Mesodermal cell (in vitro differentiated cells): Measurements from ENCODE around the gene CYB5R3.
A peak's percentile ranks its signal among the peaks of the same experiment; 100 is the strongest.
"Not testable (repeated sequence)": the region's sequence is repeated elsewhere in the genome, so short reads cannot be mapped to it uniquely, and the experiment has no call there.

ENCODE experiments used
- H3K27ac ChIP-seq: 2 replicates; pipeline ENCODE4 v1.7.0; 2013; ENCODE audit warnings: mild to moderate bottlenecking, low read depth, low read length, moderate library complexity; ENCODE audit not compliant: severe bottlenecking
- H3K36me3 ChIP-seq: 2 replicates; pipeline ENCODE4 v1.7.1; 2013; ENCODE audit warnings: mild to moderate bottlenecking, low read length, moderate library complexity; ENCODE audit not compliant: control insufficient read depth, insufficient read depth
- H3K4me1 ChIP-seq: one replicate; pipeline ENCODE4 v1.7.1; 2013; ENCODE audit warnings: mild to moderate bottlenecking, low read length; ENCODE audit not compliant: insufficient read depth, control insufficient read depth, poor library complexity, severe bottlenecking
- H3K4me3 ChIP-seq: 2 replicates; pipeline ENCODE4 v1.7.0; 2013; ENCODE audit warnings: low read length, control low read depth, mild to moderate bottlenecking; ENCODE audit not compliant: insufficient read depth, poor library complexity, severe bottlenecking; ENCODE audit errors: extremely low read depth
- H3K9me3 ChIP-seq: 2 replicates; pipeline ENCODE4 v1.7.1; 2013; ENCODE audit warnings: mild to moderate bottlenecking, low read length, moderate library complexity; ENCODE audit not compliant: control insufficient read depth
- WGBS, 2 experiments: methylation state at CpG; one replicate each; pipeline ENCODE4 v1.1.5; 2013; ENCODE audit warnings: missing lambda C conversion rate in 2 of 2; ENCODE audit not compliant: insufficient coverage in 2 of 2; 5-methylcytosine and 5-hydroxymethylcytosine counted together

The CYB5R3 gene

DNA sequence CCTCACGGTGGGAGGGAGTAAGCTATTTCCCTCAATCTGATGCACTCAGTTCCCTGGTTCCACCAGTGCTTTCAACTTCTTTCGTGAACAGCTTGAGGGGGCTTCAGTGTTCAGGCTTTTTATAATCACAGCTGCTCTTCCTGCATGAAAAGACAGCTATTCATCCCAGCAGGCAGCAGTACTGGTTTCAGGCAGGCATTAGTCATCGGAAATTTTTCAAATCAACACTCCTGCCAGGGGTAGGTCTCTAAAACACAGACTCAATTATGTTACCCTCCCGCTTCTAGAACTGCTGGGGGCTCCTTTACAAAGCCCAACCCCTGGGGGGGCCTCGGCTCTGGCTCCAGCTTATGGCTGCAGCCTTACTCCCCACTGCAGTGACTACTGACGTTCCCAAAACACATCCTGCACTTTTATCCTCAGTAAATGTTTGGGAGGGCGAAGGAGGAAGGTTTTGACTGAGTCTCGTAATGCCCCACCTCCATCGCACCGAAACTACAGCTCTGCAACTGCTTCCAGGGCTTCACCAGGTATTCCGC lies 40.3 kb downstream of the CYB5R3 start:
- 55 to 68% methylated on average over 9 of the region's 11 CpGs for WGBS, 2 experiments
- peak overlapping the region; percentile 93 for H3K27ac ChIP-seq
- peak overlapping the region; percentile 16 for H3K4me3 ChIP-seq
- H3K9me3 ChIP-seq = no peaks in the 10 kb centered on the region
- H3K36me3 ChIP-seq = peaks cover 66% of the 10 kb centered on the region
- H3K4me1 ChIP-seq = peaks cover 46% of the 10 kb centered on the region

DNA sequence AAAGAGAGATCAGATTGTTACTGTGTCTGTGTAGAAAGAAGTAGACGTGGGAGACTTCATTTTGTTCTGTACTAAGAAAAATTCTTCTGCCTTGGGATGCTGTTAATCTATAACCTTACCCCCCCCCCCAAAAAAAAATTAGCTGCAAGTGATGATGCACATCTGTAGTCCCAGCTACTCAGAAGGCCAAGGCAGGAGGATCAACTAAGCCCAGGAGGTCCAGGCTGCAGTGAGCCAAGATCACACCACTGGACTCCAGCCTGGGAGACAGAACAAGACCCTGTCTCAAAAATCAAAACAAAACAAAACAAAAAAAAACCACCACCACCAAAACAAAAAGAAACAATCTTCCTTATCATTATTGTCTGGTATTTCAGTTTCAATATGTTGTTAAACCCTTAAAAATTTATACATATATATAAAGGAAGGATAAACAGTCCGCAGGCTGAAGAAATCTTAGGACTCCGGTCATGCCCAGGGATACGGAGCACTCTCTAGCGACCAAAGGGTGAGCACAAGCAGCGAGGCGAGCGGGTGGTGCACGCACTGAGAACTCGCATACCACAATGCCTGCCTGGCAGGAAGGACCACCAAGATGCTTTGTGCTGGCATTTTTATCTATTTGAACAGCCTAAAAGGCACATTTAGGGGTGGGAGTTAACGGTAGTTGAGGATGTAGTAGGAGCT lies 40.9 kb downstream of the CYB5R3 start:
- peaks cover 46% of the 10 kb centered on the region for H3K4me1 ChIP-seq
- 74 to 92% methylated on average over 8 to 10 of the region's 11 CpGs for WGBS, 2 experiments
- no peak overlapping the region for H3K4me3 ChIP-seq
- peak overlapping the region; percentile 93 for H3K27ac ChIP-seq
- peaks cover 71% of the 10 kb centered on the region for H3K36me3 ChIP-seq
- H3K9me3 ChIP-seq = no peaks in the 10 kb centered on the region

DNA sequence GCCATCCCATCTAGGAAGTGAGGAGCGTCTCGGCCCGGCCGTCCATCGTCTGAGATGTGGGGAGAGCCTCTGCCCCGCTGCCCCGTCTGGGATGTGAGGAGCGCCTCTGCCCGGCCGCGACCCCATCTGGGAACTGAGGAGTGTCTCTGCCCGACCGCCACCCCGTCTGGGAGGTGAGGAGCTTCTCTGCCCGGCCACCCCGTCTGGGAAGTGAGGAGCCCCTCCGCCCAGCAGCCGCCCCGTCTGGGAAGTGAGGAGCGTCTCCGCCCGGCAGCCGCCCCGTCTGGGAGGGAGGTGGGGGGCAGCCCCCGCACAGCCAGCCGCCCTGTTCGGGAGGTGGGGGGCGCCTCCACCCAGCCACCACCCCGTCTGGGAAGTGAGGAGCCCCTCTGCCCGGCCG lies 41.6 kb downstream of the CYB5R3 start:
- WGBS, 2 experiments = 98 to 99% methylated on average over 10 to 11 of the region's 31 CpGs
- not testable (repeated sequence) for H3K4me3 ChIP-seq, H3K27ac ChIP-seq, H3K9me3 ChIP-seq
- H3K36me3 ChIP-seq = peaks cover 77% of the 10 kb centered on the region
- H3K4me1 ChIP-seq = peaks cover 40% of the 10 kb centered on the region

DNA sequence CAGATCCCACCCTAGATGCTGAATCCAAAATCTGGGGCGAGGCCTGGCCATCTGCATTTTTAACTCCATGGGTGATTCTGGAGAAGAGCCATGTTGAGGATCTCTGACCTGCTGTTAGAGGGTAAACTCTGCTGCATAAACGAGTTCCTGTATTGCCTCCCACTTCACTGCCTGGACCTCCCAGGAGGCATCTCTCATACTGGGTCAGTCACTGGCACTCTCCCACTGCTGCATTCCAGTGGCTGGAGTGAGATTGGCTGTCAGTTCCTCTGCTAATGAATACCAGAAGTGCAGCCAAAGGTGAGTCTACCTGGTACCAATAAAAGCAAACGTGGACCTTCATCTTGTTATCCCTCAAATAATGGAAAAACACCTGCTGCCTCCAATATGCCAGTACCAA lies 44.8 kb downstream of the CYB5R3 start:
- WGBS, 2 experiments = 86 to 100% methylated on average over 2 of the region's 3 CpGs
- Histone ChIP-seq H3K27ac (no peak overlapping the region), H3K36me3 (peaks cover 83% of the 10 kb centered on the region)

DNA sequence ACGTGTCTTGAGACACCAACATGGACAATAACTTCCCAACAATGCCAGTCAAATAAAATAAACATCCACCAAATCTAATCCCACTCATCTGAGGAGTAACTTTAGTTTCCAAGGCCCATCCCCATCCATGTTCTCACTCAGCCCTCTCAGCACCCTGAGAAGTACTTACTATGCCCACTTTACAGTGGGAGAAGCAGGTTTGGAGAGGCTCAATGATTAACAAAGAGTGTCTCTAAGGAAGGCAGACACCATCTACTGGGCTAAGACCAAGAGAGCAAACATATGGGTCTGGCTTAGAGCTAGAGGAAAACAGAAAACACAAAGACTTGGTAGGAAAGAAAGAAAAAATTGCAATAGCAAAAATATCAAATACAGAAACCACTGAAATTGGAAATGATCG lies 45.8 kb downstream of the CYB5R3 start:
- Histone ChIP-seq H3K9me3 (no peaks in the 10 kb centered on the region), H3K36me3 (peaks cover 93% of the 10 kb centered on the region), H3K4me1 (peaks cover 5% of the 10 kb centered on the region), H3K4me3 (no peak overlapping the region), H3K27ac (no peak overlapping the region)
- 100% methylated on average over 2 of the region's 2 CpGs; no CpG with 5 or more reads in 1 of the 2 experiments for WGBS, 2 experiments

More for the DNA sequence above, 44.8 kb downstream of the CYB5R3 start:
- Histone ChIP-seq H3K4me1 (peaks cover 13% of the 10 kb centered on the region), H3K9me3 (no peaks in the 10 kb centered on the region), H3K4me3 (no peak overlapping the region)

DNA sequence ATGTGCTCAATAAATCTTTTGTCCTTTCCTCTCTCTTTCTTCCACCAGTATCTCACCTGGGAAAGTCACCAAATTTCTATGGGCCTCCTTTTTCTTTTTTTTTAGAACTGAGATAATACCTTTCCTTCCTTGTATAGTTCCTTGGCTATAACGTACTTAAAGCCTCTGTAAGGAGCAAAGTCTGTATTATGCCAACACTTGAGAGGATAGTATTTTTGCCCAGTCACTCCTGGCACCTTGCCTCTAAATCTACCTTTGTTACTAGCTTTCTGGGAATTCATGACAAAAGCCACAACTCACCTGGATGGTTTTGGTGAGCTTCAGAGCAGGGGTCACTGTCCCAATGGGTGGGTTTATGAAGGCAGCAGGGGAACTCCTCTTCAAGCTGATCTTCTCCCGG lies 46.7 kb downstream of the CYB5R3 start:
- H3K4me1 ChIP-seq = no peaks in the 10 kb centered on the region
- no peaks in the 10 kb centered on the region for H3K9me3 ChIP-seq
- no peak overlapping the region for H3K27ac ChIP-seq
- WGBS, 2 experiments = 100% methylated on average over 1 of the region's 2 CpGs
- H3K36me3 ChIP-seq = peaks cover 97% of the 10 kb centered on the region
- H3K4me3 ChIP-seq = no peak overlapping the region

DNA sequence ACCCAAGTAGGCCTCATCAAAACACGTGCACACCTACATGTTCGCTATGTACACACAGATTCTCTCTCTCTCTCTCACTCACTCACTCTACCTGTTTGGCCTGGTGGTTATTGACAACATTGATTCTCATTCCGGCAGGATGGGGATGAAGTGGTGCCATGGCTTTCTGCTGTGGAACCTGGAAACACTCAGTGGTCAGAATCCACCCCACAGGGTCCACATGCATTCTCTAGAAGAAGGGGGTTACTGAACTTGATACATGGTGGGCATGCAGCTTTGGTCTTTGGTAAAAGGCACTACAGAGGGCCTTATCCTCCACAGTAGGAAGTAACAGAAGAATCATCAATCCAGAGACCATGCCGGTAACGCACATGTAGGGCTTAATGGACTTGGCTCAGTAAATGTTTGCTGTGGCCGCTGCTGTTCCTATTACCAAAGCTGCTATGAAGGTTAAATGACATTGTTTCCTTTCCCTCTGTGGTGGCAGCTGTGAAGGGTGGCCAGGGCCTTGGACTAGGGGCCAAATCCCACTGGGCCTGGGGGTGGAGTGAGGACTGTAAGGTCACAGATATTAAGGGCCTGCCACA lies 47.2 kb downstream of the CYB5R3 start:
- Histone ChIP-seq H3K9me3 (no peaks in the 10 kb centered on the region), H3K27ac (no peak overlapping the region), H3K36me3 (peaks cover 98% of the 10 kb centered on the region), H3K4me1 (peaks cover 4% of the 10 kb centered on the region), H3K4me3 (no peak overlapping the region)
- 97 to 100% methylated on average over 1 to 5 of the region's 6 CpGs for WGBS, 2 experiments

DNA sequence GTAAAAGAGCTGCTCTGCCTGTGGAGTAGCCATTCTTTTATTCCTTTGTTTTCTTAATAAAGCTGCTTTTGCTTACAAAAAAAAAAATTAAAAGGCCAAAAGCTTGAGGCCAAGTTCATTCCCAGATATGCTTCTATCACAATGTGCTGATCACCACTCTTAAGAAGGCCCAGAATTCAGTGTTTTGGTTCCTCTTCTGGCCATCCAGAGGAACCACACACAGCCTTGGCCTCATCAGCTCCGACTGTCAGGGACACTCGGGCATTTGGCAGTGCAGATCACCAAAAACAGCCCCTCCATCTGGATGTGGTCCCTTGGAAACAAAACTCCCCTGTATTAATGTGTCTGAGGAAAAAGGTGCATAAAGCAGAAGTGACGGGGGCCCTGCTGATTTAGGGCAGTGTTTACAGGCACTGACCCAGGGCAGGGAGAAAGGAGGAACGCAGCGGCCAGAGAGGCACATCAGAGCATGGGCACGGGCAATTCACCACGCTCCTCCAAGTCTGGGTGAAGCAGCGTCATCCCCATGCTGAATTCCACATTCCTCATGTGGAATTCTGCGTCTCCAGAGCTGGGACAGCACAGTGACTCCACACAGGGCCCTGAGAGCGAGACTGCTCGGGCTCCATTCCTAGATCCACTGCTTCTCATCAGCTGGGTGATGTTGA lies 52.2 kb downstream of the CYB5R3 start:
- Histone ChIP-seq H3K27ac (peak overlapping the region; percentile 96), H3K4me1 (peaks cover 26% of the 10 kb centered on the region), H3K9me3 (no peaks in the 10 kb centered on the region), H3K36me3 (peaks cover 99% of the 10 kb centered on the region), H3K4me3 (no peak overlapping the region)
- 94 to 98% methylated on average over 9 to 10 of the region's 11 CpGs for WGBS, 2 experiments

DNA sequence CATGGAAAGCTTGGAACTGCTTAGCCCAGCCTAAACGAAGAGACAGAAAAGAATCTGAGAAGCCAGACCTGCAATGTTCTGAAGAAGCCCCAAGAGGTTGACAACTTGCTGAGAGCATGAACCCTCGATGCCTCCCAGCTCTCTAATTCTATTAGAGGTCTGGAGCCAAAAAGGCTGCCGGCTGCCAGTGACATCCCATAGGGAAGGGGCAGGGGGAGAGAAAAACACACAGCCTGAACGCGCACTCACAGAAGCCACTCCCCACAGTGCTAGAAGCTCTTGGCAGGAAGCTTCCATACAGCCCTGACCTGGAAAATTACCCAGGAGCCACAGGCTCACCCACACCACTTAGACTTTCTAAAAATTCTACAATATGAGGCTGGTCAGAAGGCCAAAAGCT lies 52.9 kb downstream of the CYB5R3 start:
- 84 to 90% methylated on average over 3 of the region's 5 CpGs for WGBS, 2 experiments
- H3K27ac ChIP-seq = peak overlapping the region; percentile 96

DNA sequence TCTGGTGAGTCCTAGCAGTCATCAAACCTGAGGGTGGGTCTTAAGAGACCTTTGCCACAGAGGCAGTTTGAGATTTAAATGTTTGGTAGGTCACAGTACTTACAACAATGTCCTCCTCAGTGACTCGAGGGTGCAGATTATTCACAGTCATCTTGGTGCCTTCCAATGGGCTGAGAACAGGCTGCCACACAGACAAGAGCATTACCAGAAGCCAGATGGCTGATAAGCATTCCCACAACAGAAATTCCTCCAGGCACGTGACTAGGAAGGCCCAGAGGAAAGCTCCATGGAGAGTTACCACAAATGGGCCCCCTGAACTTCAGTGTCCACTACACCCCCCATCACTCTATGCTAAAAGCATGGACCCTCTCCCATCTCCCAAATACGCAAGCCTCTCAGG lies 53.8 kb downstream of the CYB5R3 start:
- peaks cover 97% of the 10 kb centered on the region for H3K36me3 ChIP-seq
- 75% methylated on average over 2 to 3 of the region's 3 CpGs for WGBS, 2 experiments
- H3K4me3 ChIP-seq = no peak overlapping the region
- H3K4me1 ChIP-seq = peaks cover 26% of the 10 kb centered on the region
- H3K27ac ChIP-seq = peak overlapping the region; percentile 96
- H3K9me3 ChIP-seq = no peaks in the 10 kb centered on the region

More for the DNA sequence above, 52.9 kb downstream of the CYB5R3 start:
- Histone ChIP-seq H3K9me3 (no peaks in the 10 kb centered on the region), H3K36me3 (peaks cover 99% of the 10 kb centered on the region), H3K4me1 (peaks cover 26% of the 10 kb centered on the region), H3K4me3 (no peak overlapping the region)
